Ammon's horn (tissue), 1 donor: ENCODE data around the gene A1BG.

Experiments
- DNase-seq: peaks from one replicate; pipeline ENCODE4 v3.0.0-alpha.2; 2016; ENCODE audit warnings: low spot score

The A1BG gene

GRCh38 chr19:58296104-58296503, 57.2 kb downstream of the A1BG start:
- DNase-seq: no peak
